OCI-LY3 (cell line): ENCODE results near the gene MAP2K7.

Source experiments
- EZH2phosphoT487 ChIP-seq: fragments of 200-600 bp; shearing (Covaris generic); IDR thresholded peaks from 2 replicates; pipeline ENCODE4 v1.6.1; 2018; ENCODE audit warnings: antibody characterized with exemption, mixed run types, low read depth
- TF ChIP-seq, protein P1 (sequence below): fragments of 200-600, 300-600 bp; sonication (generic); IDR thresholded peaks from 2 replicates; pipeline ENCODE4 v1.5.1; 2014; ENCODE audit warnings: antibody characterized with exemption, low read length, low read depth

DNA sequence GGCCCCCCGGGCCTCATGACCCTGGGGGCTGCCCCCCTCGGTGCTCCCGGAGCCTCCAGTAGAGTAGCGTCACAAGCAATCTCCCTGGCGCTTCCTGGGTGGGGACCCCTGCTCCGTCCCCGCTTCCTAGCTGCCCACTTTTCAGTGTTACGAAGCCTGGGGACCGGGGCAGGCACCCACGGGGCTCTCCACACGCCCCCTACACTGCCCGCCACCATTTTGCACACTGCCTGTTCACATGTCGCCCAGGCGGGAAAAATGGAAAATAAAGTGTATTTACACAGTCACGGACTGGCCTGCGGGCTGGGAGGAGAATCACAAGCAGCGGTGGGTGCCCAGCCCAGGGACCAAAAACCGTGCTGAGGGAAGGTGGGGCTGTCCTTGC lies 39.0 kb upstream of the MAP2K7 start:
- TF ChIP-seq, protein P1, sequence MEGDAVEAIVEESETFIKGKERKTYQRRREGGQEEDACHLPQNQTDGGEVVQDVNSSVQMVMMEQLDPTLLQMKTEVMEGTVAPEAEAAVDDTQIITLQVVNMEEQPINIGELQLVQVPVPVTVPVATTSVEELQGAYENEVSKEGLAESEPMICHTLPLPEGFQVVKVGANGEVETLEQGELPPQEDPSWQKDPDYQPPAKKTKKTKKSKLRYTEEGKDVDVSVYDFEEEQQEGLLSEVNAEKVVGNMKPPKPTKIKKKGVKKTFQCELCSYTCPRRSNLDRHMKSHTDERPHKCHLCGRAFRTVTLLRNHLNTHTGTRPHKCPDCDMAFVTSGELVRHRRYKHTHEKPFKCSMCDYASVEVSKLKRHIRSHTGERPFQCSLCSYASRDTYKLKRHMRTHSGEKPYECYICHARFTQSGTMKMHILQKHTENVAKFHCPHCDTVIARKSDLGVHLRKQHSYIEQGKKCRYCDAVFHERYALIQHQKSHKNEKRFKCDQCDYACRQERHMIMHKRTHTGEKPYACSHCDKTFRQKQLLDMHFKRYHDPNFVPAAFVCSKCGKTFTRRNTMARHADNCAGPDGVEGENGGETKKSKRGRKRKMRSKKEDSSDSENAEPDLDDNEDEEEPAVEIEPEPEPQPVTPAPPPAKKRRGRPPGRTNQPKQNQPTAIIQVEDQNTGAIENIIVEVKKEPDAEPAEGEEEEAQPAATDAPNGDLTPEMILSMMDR = no peak
- no peak for TF ChIP-seq EZH2phosphoT487
